H7 (cell line): ENCODE measurements around the gene TMEM212. TPM values are rescaled to one million over a fixed set of nuclear protein-coding genes. Genes with fewer than 3 reads are reported as not detected.

Experiments used
- DNase-seq: peaks from one replicate; pipeline ENCODE4 v3.0.0; 2012
- H3K27me3 ChIP-seq: 2 replicates; pipeline ENCODE4 v1.6.0; 2011; ENCODE audit warnings: mild to moderate bottlenecking, low read length; ENCODE audit not compliant: control insufficient read depth, insufficient read depth
- H3K36me3 ChIP-seq: replicated peaks from 2 replicates; pipeline ENCODE4 v1.5.1; 2011; ENCODE audit warnings: low read length; ENCODE audit not compliant: control insufficient read depth, insufficient read depth
- H3K4me3 ChIP-seq: 2 replicates; pipeline ENCODE4 v1.5.1; 2011; ENCODE audit warnings: low read depth, mild to moderate bottlenecking, control low read depth, low read length, moderate library complexity; ENCODE audit not compliant: insufficient read depth
- total RNA-seq: library from RNA; depleted of rRNA; stranded (reverse); fragments of >200 nt; shearing (Covaris generic); gene quantifications from 2 replicates; pipeline ENCODE4 v1.2.3, GENCODE V29; 2014; rRNA removed

Gene TMEM212
- total RNA-seq, result not detected in 2 replicates

- H3K27me3 ChIP-seq, result no peaks in the 10 kb centered on the region
- no peak for DNase-seq
These were observed at the start of gene TMEM212 for GRCh38 chr3:171842864-171843518. Gene TMEM212 (plus strand): TSS chr3:171843349. CDS start chr3:171843384, 35 bp downstream.

DNA sequence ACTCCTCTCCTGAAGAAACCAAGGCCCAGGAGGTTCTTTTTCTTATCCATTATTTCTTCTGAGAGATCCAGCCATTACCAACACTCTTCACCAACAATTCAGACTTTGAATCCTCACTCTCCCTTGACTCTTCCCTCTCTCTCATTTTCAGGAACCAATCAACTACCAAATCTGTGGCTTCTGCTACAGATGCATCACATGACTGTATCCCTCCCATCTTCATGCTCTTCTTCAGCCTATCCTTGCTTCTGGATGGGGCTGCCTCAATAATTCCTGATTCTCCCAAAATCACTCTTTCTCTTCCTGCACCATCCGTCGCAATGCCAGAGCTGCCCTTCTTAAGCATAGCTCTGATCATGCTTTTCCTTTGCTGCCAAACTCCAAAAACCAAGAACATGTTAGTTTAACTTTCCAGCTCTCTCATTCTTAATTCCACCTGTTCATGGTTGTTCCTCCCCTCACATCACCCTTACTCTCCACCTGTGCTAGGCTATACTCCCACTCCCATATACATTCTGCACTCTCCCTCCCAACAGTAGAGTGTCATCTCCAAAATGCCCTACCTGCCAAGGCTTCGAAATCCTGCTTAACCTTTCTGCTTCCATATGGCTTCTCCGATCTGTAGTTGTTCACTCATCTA lies 46.4 kb upstream of the TMEM212 start:
- Histone ChIP-seq H3K36me3 (no peaks in the 10 kb centered on the region), H3K4me3 (no peak overlapping the region), H3K27me3 (no peaks in the 10 kb centered on the region)
- no peak for DNase-seq

More at GRCh38 chr3:171842864-171843518, at the start of gene TMEM212:
- Histone ChIP-seq H3K36me3 (no peaks in the 10 kb centered on the region), H3K4me3 (no peak within 1 kb of the TSS)

- H3K27me3 ChIP-seq, result no peaks in the 10 kb centered on the region
- no peak overlapping the region for H3K4me3 ChIP-seq
- DNase-seq, result no peak
- H3K36me3 ChIP-seq, result no peaks in the 10 kb centered on the region
These were observed 45.9 kb upstream of the TMEM212 start for GRCh38 chr3:171797265-171797679.

DNA sequence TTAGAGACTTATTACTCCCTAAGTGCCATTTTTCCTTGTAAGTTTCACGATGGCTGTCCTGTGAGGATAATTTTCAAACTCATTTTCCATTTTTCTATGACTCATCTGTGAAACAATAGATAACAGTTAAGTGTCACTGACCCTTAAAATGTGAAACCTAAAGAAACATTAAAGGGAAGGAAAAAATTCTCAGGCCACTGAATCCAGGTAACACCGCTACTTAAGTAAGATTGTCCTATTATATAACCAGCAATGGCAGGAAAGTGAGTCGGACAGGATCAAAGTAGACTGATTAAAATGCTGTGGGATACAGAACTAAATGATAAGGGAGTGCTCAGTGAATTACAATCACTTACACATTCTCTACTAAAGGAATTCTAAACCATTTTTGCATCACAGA lies 45.3 kb upstream of the TMEM212 start:
- Histone ChIP-seq H3K4me3 (no peak overlapping the region), H3K27me3 (no peaks in the 10 kb centered on the region), H3K36me3 (no peaks in the 10 kb centered on the region)
- no peak for DNase-seq

- Histone ChIP-seq H3K27me3 (no peaks in the 10 kb centered on the region), H3K36me3 (no peaks in the 10 kb centered on the region), H3K4me3 (no peak overlapping the region)
- DNase-seq, result no peak
These were observed 43.6 kb upstream of the TMEM212 start for GRCh38 chr3:171799501-171799900.

GRCh38 chr3:171801738-171802589 lies 41.2 kb upstream of the TMEM212 start:
- DNase-seq, result no peak
- Histone ChIP-seq H3K27me3 (no peaks in the 10 kb centered on the region), H3K36me3 (no peaks in the 10 kb centered on the region), H3K4me3 (no peak overlapping the region)

- H3K36me3 ChIP-seq, result no peaks in the 10 kb centered on the region
- no peak for DNase-seq
- H3K4me3 ChIP-seq, result no peak overlapping the region
- no peaks in the 10 kb centered on the region for H3K27me3 ChIP-seq
These were observed 40.6 kb upstream of the TMEM212 start for GRCh38 chr3:171802590-171802956.

- Histone ChIP-seq H3K36me3 (no peaks in the 10 kb centered on the region), H3K4me3 (no peak overlapping the region), H3K27me3 (no peaks in the 10 kb centered on the region)
- no peak for DNase-seq
These were observed 40.1 kb upstream of the TMEM212 start for GRCh38 chr3:171803044-171803443.

DNA sequence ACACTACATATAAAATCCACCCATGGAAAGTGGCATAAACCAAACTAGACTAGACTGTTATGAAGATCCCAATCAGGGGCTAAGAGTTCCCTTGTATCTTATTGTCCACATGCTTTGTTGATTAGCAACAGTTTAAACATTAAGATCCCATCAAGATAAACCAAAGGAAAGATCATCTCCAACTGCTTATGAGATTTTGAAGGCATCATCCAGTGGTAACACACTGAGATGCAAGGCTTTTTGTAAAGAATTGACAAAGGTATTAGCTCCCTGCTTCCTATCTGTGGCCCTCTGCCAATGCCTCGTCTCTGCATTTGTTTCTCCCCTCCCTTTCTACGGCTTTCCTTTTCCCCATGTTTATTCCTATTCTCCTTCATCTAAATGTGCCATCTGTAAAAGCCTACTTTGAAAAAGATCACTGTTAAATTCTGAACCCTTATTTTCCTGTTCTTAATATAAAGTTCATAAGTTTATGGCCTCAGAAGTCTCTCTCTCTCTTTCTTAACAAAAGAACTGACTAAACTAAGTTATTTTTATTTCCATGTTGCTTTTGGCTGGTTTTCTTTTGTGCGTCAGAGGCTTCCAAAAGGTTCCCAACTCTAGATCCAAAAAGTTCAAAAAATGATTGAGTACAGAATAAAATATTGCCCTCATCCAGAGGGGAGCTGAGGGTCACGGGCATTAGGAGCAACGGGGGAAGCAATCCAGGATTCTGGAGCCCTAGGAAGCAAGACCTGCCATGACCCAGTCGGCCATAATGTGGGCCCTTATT lies 38.3 kb upstream of the TMEM212 start:
- H3K27me3 ChIP-seq, result peaks cover 7% of the 10 kb centered on the region
- no peak for DNase-seq
- H3K4me3 ChIP-seq, result no peak overlapping the region
- no peaks in the 10 kb centered on the region for H3K36me3 ChIP-seq

GRCh38 chr3:171805687-171806086 lies 37.5 kb upstream of the TMEM212 start:
- no peak for DNase-seq
- peaks cover 15% of the 10 kb centered on the region for H3K27me3 ChIP-seq
- no peak overlapping the region for H3K4me3 ChIP-seq
- no peaks in the 10 kb centered on the region for H3K36me3 ChIP-seq

GRCh38 chr3:171806200-171807128 lies 36.7 kb upstream of the TMEM212 start:
- Histone ChIP-seq H3K4me3 (no peak overlapping the region), H3K27me3 (peaks cover 23% of the 10 kb centered on the region), H3K36me3 (no peaks in the 10 kb centered on the region)
- no peak for DNase-seq

DNA sequence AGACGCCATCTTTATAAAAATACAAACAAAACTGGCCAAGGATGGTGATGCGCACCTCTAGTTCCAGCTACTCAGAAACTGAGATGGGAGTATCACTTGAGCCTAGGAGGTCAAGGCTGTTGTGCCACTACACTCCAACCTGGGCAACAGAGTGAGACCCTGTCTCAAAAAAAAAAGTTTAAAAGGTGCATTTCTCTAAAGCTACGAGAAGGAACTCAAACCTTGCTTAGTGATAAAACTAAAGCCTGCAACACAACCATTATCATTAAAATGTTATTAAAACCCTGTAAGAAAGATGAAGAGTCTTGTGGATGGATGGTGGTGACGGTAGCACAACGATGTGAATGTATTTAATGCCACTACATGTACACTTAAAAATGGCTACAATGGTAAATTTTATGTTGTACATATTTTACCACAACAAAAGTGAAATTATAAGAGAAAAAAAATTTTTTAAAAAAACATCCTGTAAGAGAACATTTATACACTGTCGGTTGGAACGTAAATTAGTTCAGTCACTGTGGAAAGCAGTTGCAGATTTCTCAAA lies 35.9 kb upstream of the TMEM212 start:
- DNase-seq, result no peak
- H3K27me3 ChIP-seq, result peaks cover 25% of the 10 kb centered on the region
- no peak overlapping the region for H3K4me3 ChIP-seq
- H3K36me3 ChIP-seq, result no peaks in the 10 kb centered on the region

DNA sequence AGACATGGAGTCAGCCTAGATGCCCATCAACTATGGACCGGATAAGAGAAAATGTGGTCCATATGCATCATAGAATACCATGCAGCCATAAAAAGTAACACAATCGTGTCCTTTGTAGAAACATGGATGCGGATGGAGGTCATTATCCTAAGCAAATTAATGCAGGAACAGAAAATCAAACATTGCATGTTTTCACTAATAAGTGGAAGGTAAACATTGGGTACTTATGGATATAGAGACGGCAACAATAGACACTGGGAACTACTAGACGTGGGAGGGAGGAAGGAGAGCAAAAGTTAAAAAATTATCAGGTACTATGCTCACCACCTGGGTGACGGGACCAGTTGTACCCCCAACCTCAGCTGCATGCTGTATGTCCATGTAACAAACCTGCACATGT lies 35.3 kb upstream of the TMEM212 start:
- Histone ChIP-seq H3K27me3 (peaks cover 25% of the 10 kb centered on the region), H3K36me3 (no peaks in the 10 kb centered on the region), H3K4me3 (no peak overlapping the region)
- DNase-seq, result no peak
